ENCODE measurements around the gene TNK2. TPM values are rescaled to one million over a fixed set of nuclear protein-coding genes. Genes with fewer than 3 reads are reported as not detected.
A peak's percentile ranks its signal among the peaks of the same experiment; 100 is the strongest.
"Not testable (repeated sequence)": the region's sequence is repeated elsewhere in the genome, so short reads cannot be mapped to it uniquely, and the experiment has no call there.

The TNK2 gene
- total RNA-seq, 1 donor from 2014 or later: 5.2 TPM

DNA sequence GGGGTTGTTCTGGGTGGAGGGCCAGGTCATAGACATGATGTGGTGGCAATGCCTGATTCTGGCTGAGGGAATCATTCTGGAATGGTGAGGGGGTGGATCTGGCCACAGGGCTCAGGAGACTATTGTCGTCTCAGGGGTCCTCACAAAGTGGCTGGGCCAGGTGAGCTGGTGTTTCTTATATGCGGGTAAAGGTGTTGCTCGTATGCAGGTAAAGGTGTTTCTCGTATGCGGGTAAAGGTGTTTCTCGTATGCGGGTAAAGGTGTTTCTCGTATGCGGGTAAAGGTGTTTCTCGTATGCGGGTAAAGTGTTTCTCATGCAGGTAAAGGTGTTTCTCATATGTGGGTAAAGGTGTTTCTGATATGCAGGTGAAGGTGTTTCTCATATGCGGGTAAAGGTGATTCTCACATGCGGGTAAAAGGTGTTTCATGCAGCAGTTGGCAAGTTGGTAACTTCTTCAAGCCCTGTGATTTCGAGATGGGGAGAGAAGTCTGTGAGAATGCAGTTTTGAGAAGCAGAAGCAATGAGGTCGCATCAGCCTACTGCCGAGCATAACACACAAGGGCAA is 86.1 kb downstream of the TNK2 start:
- DNase-seq (ENCODE audit: low read depth): no peak

DNA sequence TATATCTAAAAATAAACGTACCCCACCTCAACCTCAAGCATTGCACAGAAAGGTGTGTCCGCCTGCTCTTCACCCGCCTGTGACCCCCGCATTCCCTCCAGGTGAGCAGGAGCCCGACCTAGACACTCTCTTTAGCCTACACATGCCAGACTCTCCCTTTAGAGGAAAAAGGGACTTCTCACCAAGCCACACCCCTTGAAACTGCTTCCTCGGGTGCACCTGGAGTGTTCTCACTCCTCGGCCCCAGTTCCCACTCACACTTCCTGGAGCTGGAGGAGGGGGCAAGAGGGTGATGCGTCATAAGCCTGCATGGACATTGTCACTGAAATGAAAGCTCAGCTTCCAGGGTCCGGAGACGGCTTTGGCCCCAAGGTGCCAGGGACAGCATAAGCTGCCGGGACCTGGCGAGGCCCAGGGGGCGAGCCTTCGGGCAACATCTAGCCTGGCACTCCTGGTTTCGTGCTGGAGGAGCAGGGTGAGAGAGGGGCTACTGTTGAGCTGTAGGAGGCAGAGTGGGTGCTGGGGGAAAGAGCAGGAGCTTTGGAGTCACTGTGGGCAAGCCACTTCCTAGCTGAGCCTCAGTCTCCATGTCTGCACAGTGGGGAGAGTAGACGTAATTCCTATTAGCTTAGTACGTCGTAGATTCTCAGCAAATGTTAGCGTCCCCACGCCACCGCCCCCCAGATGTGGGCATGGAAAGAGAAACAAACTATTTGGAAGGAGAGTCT is 86.8 kb downstream of the TNK2 start:
- DNase-seq (ENCODE audit: low read depth): peak; percentile 23

DNA sequence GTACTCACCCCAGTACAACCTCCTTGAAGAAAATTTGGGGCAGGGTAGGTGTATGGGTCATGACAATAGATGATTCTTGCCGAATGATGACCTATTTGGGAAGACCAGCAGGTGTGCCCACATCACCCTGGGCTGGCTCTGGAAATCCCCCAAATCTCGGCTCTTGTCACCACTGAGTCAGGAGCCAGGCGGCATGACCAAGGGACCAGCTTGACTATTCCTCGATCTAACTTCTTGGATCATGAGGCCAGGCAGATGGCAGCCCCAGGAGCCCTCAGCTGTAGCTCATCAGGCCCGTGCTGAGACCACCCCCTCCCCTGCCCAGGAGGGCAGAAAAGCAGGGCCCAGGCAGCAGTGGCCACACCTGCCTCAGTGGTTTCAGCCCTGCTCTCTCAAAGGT is 87.5 kb downstream of the TNK2 start:
- no peak for DNase-seq (ENCODE audit: low read depth)

DNA sequence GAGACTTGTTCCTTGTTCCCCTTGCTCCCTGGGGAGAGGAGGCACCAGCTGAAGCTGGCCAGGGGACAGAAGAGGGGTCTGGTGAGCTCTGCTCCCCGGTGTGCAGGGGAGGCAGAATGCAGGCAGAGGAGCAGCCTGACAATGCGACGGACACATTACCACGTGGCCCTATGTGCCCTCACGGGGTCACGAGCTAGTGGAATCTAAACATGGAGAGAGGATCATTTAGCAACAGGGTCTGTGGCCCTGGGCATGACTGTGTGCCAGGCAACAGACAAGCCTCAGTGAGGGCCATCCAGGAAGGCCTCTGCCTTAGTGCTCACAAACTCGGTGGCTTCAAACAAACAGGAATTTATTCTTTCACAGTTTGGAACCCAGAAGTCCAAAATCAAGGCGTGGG is 88.2 kb downstream of the TNK2 start:
- no peak for DNase-seq (ENCODE audit: low read depth)

DNA sequence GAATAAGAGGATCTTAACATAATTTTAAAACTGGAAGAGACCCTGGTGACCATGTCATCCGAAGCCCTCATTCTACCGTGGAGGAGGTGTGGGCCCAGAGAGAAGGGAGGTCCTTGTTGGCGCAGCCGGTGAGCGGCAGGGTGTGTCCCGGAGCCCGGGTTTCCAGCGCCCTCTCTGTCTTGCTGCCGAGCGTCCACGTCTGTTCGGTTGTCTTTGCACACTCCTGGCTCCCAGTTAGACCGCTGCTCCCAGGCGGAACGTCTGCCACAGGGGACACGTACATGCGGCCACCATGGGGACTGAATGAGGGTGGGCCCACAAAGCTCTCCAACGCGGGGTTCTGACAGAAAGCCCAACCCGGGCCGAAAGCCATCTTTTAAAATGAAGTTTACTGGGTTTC is 90.0 kb downstream of the TNK2 start:
- no peak for DNase-seq (ENCODE audit: low read depth)

DNA sequence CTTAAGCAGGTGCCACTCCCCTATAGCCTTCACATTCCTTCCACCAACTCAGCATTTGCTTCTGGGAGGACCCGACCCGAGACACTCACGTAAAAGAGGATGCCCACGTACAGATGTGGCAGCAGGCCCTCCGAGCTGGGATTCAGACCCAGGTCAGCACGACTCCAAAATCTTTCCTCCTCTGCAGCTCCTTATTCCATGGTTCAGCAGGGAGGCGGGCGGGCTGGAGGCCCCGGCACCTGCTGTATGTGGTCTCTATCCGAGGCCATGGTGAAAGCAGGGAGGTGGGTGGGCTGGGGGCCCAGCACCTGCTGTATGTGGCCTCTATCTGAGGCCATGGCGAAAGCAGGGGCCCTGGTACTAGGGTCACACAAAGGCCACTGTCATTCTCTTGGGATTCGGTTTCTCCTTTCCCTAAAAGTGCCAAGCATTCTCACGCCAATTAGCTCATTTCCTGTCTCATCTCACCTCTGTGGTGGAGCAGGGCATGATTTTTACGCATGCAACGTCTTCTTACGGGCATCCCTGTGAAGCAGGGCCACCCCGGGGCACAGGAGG is 90.7 kb downstream of the TNK2 start:
- no peak for DNase-seq (ENCODE audit: low read depth)

DNA sequence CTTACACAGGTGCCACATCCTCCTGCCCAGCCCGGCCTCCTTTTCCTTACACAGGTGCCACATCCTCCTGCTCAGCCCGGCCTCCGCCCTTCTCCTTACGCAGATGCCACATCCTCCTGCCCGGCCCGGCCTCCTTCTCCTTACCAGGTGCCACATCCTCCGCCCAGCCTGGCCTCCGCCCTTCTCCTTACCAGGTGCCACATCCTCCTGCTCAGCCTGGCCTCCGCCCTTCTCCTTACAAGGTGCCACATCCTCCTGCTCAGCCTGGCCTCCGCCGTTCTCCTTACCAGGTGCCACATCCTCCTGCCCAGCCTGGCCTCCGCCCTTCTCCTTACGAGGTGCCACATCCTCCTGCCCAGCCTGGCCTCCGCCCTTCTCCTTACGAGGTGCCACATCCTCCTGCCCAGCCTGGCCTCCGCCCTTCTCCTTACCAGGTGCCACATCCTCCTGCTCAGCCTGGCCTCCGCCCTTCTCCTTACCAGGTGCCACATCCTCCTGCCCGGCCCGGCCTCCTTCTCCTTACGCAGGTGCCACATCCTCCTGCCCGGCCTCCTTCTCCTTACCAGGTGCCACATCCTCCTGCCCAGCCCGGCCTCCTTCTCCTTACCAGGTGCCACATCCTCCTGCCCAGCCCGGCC is 92.0 kb downstream of the TNK2 start:
- not testable (repeated sequence) for DNase-seq (ENCODE audit: low read depth)

DNA sequence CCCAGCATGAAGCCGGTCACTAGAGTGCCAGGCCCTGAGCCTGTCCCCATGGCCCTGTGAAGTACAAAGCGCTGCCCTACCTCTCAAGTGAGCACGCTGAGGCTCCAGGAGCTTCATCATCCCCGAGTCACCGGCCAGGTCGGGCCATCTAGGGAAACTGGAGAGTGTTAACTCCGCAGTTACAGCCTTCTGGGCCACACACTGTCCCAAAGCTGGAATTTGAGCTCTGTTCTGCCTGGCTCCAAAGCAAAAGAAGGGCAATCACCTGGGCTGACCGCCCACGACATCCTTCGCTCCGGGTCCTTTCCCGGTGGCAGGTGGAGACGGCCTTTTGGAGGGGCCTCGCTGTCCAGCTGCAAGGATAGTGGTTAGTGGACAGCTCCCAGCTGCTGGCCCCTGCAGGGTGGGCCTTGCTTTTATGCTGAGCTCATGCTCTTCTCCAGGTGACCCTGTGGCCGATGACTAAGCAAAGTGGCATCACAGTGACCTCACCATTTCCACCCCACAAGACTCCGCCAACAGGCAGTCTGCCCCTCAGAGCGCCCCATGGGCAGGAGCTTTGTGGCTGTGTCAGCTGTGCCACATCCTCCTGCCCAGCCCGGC is 93.1 kb downstream of the TNK2 start:
- DNase-seq (ENCODE audit: low read depth): peak; percentile 47

DNA sequence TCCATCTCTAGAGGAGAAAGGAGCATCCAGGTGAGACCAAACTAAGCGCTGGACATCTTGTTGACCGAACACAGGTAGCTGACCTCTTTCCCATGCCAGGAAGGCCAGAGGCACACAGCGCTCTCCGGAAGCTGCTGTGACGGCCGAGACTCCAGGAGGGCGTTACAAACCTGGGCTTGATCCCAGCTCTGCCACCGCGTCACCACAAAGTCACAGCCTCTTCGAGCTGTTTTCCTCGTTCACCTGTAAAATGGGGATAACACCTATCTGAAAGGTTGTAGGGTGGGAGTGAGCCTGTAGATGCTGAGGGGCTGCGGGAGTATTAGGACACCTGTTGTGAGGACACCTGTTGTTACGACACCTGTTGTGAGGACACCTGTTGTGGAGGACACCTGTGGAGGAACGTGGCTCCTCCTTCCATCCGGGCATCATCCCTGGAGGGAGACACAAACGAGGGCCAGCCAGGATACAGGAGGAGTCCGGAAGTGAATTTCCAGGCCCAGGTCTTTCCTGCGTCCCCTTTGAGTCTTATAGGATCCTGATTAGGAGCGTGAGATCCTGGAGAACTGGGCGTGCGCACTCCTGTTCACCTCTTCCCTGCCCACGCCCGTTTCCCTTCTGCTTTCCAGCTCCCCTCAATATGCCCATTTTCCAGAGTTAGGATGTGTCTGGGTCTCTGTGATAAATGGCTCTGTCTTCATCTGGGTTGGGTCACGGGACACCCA is 94.3 kb downstream of the TNK2 start:
- no peak for DNase-seq (ENCODE audit: low read depth)

Other genes starting within 250 kb of the TNK2 start
- gene MUC20, start 187.6 kb downstream of the TNK2 start, total RNA-seq: 1.1 and 4.7 TPM in 2 replicates
- 0.05 and 3.5 TPM in 2 replicates for gene MUC4, start 96.6 kb downstream of the TNK2 start, total RNA-seq
- gene TFRC, start 173.5 kb upstream of the TNK2 start, total RNA-seq: 144 and 148 TPM in 2 replicates

Measured in renal cortical epithelial cell (primary cell).